ENCODE measurements around the gene RARA.

GRCh38 chr17:40354221-40355122 is 45.5 kb downstream of the RARA start:
- TF ChIP-seq CTCF (conservative IDR thresholded peaks at IDR 0.05; ENCODE audit: low read depth, low read length) (no peak), EZH2 (IDR thresholded peaks at IDR 0.05; ENCODE audit: borderline replicate concordance, low read depth, low read length, poor library complexity, severe bottlenecking) (no peak)

All from A673 (cell line).